Testis (tissue), 3 donors: Measurements from ENCODE around the gene SGK2. TPM values are rescaled to one million over a fixed set of nuclear protein-coding genes. Genes with fewer than 3 reads are reported as not detected.

Experiments
- DNase-seq: peaks from one replicate; pipeline ENCODE4 v3.0.0-alpha.2; 2019
- H3K27ac ChIP-seq, 2 donors: fragments of 200-600 bp; sonication (generic); one replicate each; pipeline ENCODE4 v1.5.1; 2019
- H3K27me3 ChIP-seq: fragments of 200-600 bp; sonication (generic); one replicate; pipeline ENCODE4 v1.5.1; 2019
- H3K36me3 ChIP-seq: fragments of 200-600 bp; sonication (generic); one replicate; pipeline ENCODE4 v1.5.1; 2017; ENCODE audit warnings: low read depth; ENCODE audit errors: missing control alignments
- H3K4me1 ChIP-seq: fragments of 200-600 bp; sonication (generic); one replicate; pipeline ENCODE4 v1.5.1; 2019
- H3K4me3 ChIP-seq, 2 donors: fragments of 200-600 bp; sonication (generic); one replicate each; pipeline ENCODE4 v1.5.1; 2017 to 2019
- H3K9me3 ChIP-seq: fragments of 200-600 bp; sonication (generic); one replicate; pipeline ENCODE4 v1.5.1; 2017
- CTCF ChIP-seq, 3 experiments: fragments of 450-650 bp in 2 of 3; fragments of 200-600 bp in 1 of 3; sonication (generic) in 1 of 3; IDR thresholded peaks; one replicate each; pipeline ENCODE4 v1.5.1; 2016 to 2019; ENCODE audit warnings: antibody characterized with exemption in 3 of 3, mild to moderate bottlenecking in 2 of 3, moderate library complexity in 1 of 3
- POLR2A ChIP-seq: fragments of 450-650 bp; IDR thresholded peaks from one replicate; pipeline ENCODE4 v1.6.1; 2017; ENCODE audit warnings: antibody characterized with exemption, mild to moderate bottlenecking, moderate library complexity
- WGBS, 2 donors: methylation state at CpG; one replicate each; pipeline ENCODE4 v1.1.5; 2018; 5-methylcytosine and 5-hydroxymethylcytosine counted together
- intact Hi-C: fragments of 100-400 bp; cut with DNase I; formaldehyde crosslinking; loops from one replicate; pipeline ENCODE4 v1.15.1; 2023; ENCODE audit warnings: low total_unique reads
- polyA plus RNA-seq: library from polyadenylated mRNA; stranded (reverse); fragments of 350-450 nt; fragmentation: Illumina TruSeq; extraction: RNeasy Lipid Tissue Mini Kit (QIAGEN cat#74804); gene quantifications from one replicate; pipeline ENCODE4 v1.2.3, GENCODE V29; 2014; ENCODE audit warnings: low read depth, low replicate concordance; ENCODE audit not compliant: insufficient read depth
- total RNA-seq, 2 donors: library from RNA; depleted of rRNA; stranded (reverse); fragments of >200 nt; gene quantifications; one replicate each; pipeline ENCODE4 v1.2.3, GENCODE V29; 2016

Gene SGK2
- total and polyA plus RNA-seq, 3 donors from 2014 or later, result 1.3 to 8.5 (median 6.2) TPM

- no peak for DNase-seq
- Histone ChIP-seq H3K4me3 (peak overlapping the region; percentile 68 to 80), H3K36me3 (no peaks in the 10 kb centered on the region), H3K4me1 (peaks cover 13% of the 10 kb centered on the region), H3K9me3 (no peaks in the 10 kb centered on the region), H3K27ac (peak overlapping the region; percentile 78 to 82), H3K27me3 (no peaks in the 10 kb centered on the region)
- intact Hi-C loops, result no loop called here
- 33 to 46% methylated on average over 7 to 27 of the region's 27 CpGs for WGBS, 2 donors
- TF ChIP-seq POLR2A, result no peak
- TF ChIP-seq CTCF (IDR thresholded peaks at IDR 0.05), result no peak
Observed at GRCh38 chr20:43514648-43514999, 44.2 kb upstream of the SGK2 start.

GRCh38 chr20:43515628-43516027 is 43.2 kb upstream of the SGK2 start:
- Histone ChIP-seq H3K27ac (no peak overlapping the region), H3K36me3 (no peaks in the 10 kb centered on the region), H3K4me3 (no peak overlapping the region), H3K9me3 (no peaks in the 10 kb centered on the region), H3K4me1 (peaks cover 13% of the 10 kb centered on the region), H3K27me3 (no peaks in the 10 kb centered on the region)
- intact Hi-C loops, result no loop called here
- no peak for DNase-seq
- no peak for TF ChIP-seq POLR2A
- 54 to 68% methylated on average over 1 to 2 of the region's 2 CpGs for WGBS, 2 donors

- TF ChIP-seq POLR2A (no peak), CTCF (IDR thresholded peaks at IDR 0.05) (no peak)
- no peaks in the 10 kb centered on the region for H3K36me3 ChIP-seq
- no peak overlapping the region for H3K4me3 ChIP-seq
- H3K4me1 ChIP-seq, result peaks cover 13% of the 10 kb centered on the region
- H3K9me3 ChIP-seq, result no peaks in the 10 kb centered on the region
- no peak for DNase-seq
- WGBS, 2 donors, result 55 to 63% methylated on average over 1 of the region's 1 CpG
- H3K27me3 ChIP-seq, result no peaks in the 10 kb centered on the region
- intact Hi-C loops, result no loop called here
- no peak overlapping the region for H3K27ac ChIP-seq
Observed at GRCh38 chr20:43516251-43516824, 42.5 kb upstream of the SGK2 start.

- intact Hi-C loops, result no loop called here
- H3K4me1 ChIP-seq, result peaks cover 7% of the 10 kb centered on the region
- no peaks in the 10 kb centered on the region for H3K27me3 ChIP-seq
- no peak for DNase-seq
- H3K36me3 ChIP-seq, result no peaks in the 10 kb centered on the region
- no peak overlapping the region for H3K4me3 ChIP-seq
- 92 to 100% methylated on average over 1 of the region's 1 CpG for WGBS, 2 donors
- TF ChIP-seq POLR2A, result no peak
- no peak for TF ChIP-seq CTCF (IDR thresholded peaks at IDR 0.05)
- no peaks in the 10 kb centered on the region for H3K9me3 ChIP-seq
- H3K27ac ChIP-seq, result no peak overlapping the region
Observed at GRCh38 chr20:43520074-43520630, 38.7 kb upstream of the SGK2 start.

- Histone ChIP-seq H3K36me3 (no peaks in the 10 kb centered on the region), H3K4me3 (no peak overlapping the region), H3K9me3 (no peaks in the 10 kb centered on the region), H3K4me1 (no peaks in the 10 kb centered on the region), H3K27ac (no peak overlapping the region), H3K27me3 (no peaks in the 10 kb centered on the region)
- WGBS, 2 donors, result 86 to 90% methylated on average over 5 of the region's 5 CpGs
- intact Hi-C loops, result no loop called here
- DNase-seq, result no peak
- TF ChIP-seq POLR2A, result no peak
- no peak for TF ChIP-seq CTCF (IDR thresholded peaks at IDR 0.05)
Observed at GRCh38 chr20:43525021-43525420, 33.8 kb upstream of the SGK2 start.
